GM19455 (cell line): ENCODE measurements around the gene GPR146.

Source experiments
- ATAC-seq: cut with Tn5 transposase; IDR thresholded peaks from one replicate; pipeline ENCODE4 v1.9.1; 2021; ENCODE audit not compliant: unreplicated experiment

The GPR146 gene

DNA sequence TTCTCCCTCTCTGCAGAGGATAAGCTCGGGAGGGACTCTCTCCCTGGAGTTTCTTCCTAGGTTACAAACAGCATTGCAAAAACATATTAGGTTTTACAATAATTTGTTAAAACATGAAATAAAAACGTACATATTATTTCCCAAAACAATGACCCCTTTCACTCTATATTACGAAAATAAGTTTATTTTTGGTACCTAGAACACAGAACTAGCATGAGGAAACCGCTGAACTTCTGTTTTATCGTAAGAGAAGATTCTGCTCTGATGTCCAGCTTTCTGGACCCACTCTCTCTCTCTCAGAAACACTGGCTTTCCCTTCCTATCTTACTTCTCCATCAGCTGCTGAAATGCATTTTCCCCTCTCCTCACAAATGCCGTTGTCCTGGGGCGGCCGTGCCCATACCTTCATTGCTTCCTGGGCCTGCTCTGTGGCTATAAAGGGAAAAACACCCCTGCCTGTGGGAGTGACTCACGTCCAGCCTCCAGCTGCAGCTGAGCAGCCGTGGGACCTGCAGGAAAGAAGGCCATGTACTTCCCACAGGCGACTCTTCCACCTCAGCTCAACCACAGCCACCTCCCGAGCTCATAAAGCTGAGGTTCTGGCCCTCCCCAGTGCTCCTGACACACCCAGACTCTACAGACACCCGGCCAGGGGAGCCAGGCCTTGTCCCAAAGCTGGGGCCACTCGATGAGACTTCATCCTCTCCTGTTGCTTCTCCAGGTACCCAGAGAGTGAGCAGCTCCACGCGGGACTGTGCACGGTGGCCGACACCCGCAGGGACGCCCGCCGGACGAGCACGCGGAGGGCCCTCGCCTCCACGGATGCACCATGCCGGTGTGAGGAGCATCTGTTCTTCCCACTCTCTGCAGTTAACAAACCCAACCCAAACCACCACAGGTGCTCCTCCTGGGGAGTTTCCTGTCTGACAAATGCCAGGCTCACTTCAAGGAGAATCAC is 46.6 kb downstream of the GPR146 start:
- ATAC-seq: no peak

DNA sequence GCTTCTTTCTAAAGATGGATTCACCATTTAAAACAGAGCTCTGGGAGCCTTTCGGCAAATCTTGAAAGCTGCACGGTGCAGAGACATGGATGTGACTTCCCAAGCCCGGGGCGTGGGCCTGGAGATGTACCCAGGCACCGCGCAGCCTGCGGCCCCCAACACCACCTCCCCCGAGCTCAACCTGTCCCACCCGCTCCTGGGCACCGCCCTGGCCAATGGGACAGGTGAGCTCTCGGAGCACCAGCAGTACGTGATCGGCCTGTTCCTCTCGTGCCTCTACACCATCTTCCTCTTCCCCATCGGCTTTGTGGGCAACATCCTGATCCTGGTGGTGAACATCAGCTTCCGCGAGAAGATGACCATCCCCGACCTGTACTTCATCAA is 47.3 kb downstream of the GPR146 start:
- ATAC-seq: no peak

GRCh38 chr7:1092161-1092632 is 47.9 kb downstream of the GPR146 start:
- ATAC-seq: no peak

DNA sequence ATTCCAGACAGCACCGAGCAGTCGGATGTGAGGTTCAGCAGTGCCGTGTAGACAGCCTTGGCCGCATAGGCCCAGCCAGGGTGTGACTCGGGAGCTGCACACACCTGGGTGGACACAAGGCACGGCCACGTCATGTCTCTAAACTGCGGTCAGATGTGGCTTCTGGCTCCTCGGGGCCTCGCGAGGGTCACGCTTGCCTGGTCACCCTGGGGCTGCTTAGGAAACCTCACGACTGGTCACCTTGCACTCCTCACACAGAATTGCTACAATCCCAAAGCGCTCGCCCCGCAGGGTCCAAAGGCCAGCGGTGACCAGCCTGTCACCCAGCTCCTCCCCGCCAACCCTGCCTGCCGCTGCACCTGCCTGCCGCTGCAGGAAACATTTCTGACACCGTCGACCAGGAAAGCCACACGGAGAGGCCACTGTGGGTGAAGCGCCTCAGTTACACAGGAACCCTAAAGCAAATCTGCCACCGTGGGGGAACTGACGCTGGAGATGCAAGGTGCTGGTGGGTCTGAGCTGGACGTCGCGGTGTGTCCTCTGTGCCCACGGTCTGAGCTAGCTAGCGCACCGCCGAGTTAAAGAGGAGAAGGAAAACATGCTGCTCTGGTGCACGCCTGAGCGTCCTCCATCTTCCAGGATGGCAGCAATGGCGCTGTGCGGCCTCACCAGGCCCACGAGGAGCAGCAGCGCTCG is 48.6 kb downstream of the GPR146 start:
- no peak for ATAC-seq

GRCh38 chr7:1093502-1093843 is 49.1 kb downstream of the GPR146 start:
- ATAC-seq: no peak

- no peak for ATAC-seq
These were observed 49.7 kb downstream of the GPR146 start for GRCh38 chr7:1093916-1094508.

DNA sequence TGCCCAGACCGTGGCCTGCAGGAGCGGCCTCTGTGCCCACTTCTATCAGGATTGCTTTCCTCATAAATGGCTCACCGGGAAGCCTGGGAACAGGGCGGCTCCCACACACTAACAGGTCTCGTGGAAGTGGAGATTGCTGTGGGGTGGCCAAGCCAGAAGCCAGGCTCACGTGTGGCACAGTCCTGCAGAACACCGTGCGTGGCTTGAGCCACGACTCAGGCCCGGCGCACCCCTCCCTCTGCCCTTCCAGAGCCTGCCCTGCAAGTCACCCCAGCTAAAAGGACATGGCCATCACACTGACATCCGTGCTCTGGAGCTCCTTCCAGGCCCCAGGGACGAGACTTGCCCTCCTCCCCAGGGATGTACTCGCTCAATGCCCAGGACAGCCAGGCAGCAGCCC is 50.5 kb downstream of the GPR146 start:
- no peak for ATAC-seq

- ATAC-seq: no peak
These were observed 51.3 kb downstream of the GPR146 start for GRCh38 chr7:1095621-1096155.

- ATAC-seq: no peak
These were observed 52.1 kb downstream of the GPR146 start for GRCh38 chr7:1096156-1097119.

DNA sequence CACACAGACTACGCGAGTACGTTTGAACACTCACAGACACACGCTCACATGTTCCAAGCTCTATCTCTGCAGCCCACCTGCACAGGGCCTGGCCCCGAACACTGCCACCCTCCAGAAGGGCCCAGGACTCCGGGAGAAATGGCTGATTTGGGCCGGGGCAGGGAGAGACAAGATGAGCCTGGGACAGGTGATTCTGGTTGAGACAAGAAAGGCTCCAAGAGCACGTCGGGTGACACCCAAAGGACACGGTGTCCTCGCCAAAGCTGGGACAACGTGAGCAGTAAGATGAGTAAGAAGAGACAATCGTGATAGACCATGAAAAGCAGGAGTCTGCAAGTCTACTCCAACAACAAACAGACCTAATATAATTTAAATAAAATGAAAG is 52.8 kb downstream of the GPR146 start:
- ATAC-seq: no peak

GRCh38 chr7:1098243-1099153 is 54.2 kb downstream of the GPR146 start:
- no peak for ATAC-seq

- ATAC-seq: no peak
These were observed 54.8 kb downstream of the GPR146 start for GRCh38 chr7:1099154-1099542.

DNA sequence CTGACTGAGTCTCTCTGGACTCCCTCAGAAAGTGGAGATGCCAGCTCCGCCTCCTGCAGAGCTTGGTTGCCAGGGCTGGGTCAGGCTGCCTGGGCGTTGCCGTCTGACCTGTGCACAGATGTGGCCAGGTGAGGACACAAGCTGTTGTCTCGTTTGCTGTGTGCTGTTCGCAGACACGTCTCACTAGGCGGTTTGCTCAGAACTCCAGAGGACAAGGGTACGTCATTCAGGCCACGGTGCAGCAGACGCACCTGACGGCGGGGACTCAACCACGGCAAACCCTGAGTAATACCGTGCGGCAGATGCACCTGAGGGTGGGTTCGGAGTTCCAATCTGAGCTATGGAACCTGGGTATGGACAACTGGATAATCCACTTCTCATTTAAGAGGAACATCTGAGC is 55.3 kb downstream of the GPR146 start:
- no peak for ATAC-seq

DNA sequence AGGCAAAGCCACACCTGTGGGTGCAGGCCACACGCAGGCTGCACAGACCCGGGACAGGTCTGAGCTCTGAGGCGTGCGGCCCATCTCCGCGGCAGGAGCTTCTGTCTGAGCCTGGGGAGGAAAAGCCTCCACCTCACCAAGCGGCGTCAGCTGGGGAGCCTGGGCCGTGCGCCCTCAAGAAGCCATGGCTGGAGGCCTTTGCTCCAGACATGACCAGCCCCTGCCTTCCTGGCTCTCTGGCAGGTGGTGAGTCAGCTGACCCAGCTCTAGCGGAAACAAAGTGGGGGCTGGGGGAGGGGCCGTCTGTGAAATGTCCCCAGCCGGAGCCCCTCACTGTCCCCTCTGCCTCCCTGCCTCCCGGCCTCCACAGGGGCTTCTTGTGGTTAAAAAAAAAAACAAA is 56.0 kb downstream of the GPR146 start:
- no peak for ATAC-seq

GRCh38 chr7:1100834-1101562 is 56.7 kb downstream of the GPR146 start:
- ATAC-seq: no peak

GRCh38 chr7:1101563-1102431 is 57.5 kb downstream of the GPR146 start:
- ATAC-seq: no peak

GRCh38 chr7:1103009-1103788 is 58.9 kb downstream of the GPR146 start:
- no peak for ATAC-seq
